Calu3 (cell line): ENCODE measurements around the gene UMPS. TPM values are rescaled to one million over a fixed set of nuclear protein-coding genes. Genes with fewer than 3 reads are reported as not detected.
"Not testable (repeated sequence)": the region's sequence is repeated elsewhere in the genome, so short reads cannot be mapped to it uniquely, and the experiment has no call there.

Experiments used
- BruUV-seq: library from RNA; stranded (reverse); fragments of 400-500 nt; replicated peaks from 2 replicates; lab custom pipeline; 2021; lab: Mats Ljungman, UMichigan
- CTCF ChIA-PET: fragments of 300-600 bp; sonication (Branson Sonifier 250); formaldehyde crosslinking; loops from one replicate; lab custom pipeline; 2022; ENCODE audit warnings: antibody characterized with exemption; lab: Charles Lee
- DNase-seq: peaks from one replicate; pipeline ENCODE4 v3.0.0; 2022
- H3K27ac Mint-ChIP-seq: one replicate; pipeline ENCODE4 v1.8.0; 2022; ENCODE audit warnings: mixed read lengths; ENCODE audit not compliant: unreplicated experiment
- H3K27me3 Mint-ChIP-seq: one replicate; pipeline ENCODE4 v1.8.0; 2022; ENCODE audit warnings: mixed read lengths; ENCODE audit not compliant: unreplicated experiment
- H3K36me3 Mint-ChIP-seq: one replicate; pipeline ENCODE4 v1.8.0; 2022; ENCODE audit warnings: mild to moderate bottlenecking, moderate library complexity, mixed read lengths; ENCODE audit not compliant: insufficient read depth, unreplicated experiment
- H3K4me1 Mint-ChIP-seq: one replicate; pipeline ENCODE4 v1.8.0; 2022; ENCODE audit warnings: mild to moderate bottlenecking, low read depth, mixed read lengths; ENCODE audit not compliant: unreplicated experiment
- H3K4me3 Mint-ChIP-seq: one replicate; pipeline ENCODE4 v1.8.0; 2022; ENCODE audit warnings: mild to moderate bottlenecking, low read depth, moderate library complexity, mixed read lengths; ENCODE audit not compliant: unreplicated experiment
- H3K9me3 Mint-ChIP-seq: one replicate; pipeline ENCODE4 v1.8.0; 2022; ENCODE audit warnings: low read depth, mixed read lengths; ENCODE audit not compliant: unreplicated experiment
- intact Hi-C: fragments of 100-400 bp; cut with micrococcal nuclease; formaldehyde crosslinking; loops from one replicate; pipeline ENCODE4 v1.10.0; 2022; ENCODE audit not compliant: unreplicated experiment
- total RNA-seq: library from RNA; stranded (reverse); gene quantifications from 2 replicates; pipeline ENCODE4 v1.2.3, GENCODE V29; 2022
- TF ChIP-seq, protein P1 (sequence below): fragments of 200-600 bp; IDR thresholded peaks from one replicate; pipeline ENCODE4 v1.8.0; 2022; ENCODE audit warnings: antibody characterized with exemption; ENCODE audit not compliant: unreplicated experiment

UMPS gene
- total RNA-seq, 1 experiment from 2014 or later = 73.0 TPM

- intact Hi-C loops = loop anchor here (2.0 kb wide), 1 partner anchor 47 kb away; no protein-coding TSS in a partner anchor
- H3K27ac Mint-ChIP-seq = no peak overlapping the region
- H3K4me1 Mint-ChIP-seq = peaks cover 15% of the 10 kb centered on the region
- TF ChIP-seq, protein P1, sequence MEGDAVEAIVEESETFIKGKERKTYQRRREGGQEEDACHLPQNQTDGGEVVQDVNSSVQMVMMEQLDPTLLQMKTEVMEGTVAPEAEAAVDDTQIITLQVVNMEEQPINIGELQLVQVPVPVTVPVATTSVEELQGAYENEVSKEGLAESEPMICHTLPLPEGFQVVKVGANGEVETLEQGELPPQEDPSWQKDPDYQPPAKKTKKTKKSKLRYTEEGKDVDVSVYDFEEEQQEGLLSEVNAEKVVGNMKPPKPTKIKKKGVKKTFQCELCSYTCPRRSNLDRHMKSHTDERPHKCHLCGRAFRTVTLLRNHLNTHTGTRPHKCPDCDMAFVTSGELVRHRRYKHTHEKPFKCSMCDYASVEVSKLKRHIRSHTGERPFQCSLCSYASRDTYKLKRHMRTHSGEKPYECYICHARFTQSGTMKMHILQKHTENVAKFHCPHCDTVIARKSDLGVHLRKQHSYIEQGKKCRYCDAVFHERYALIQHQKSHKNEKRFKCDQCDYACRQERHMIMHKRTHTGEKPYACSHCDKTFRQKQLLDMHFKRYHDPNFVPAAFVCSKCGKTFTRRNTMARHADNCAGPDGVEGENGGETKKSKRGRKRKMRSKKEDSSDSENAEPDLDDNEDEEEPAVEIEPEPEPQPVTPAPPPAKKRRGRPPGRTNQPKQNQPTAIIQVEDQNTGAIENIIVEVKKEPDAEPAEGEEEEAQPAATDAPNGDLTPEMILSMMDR = no peak
- no peaks in the 10 kb centered on the region for H3K9me3 Mint-ChIP-seq
- no peak overlapping the region for H3K4me3 Mint-ChIP-seq
- CTCF ChIA-PET = interaction anchor here (0.9 to 3.3 kb wide), 5 partner anchors 36 to 123 kb away, joined by 3 to 69 read pairs (median 8); no protein-coding TSS in a partner anchor
- H3K27me3 Mint-ChIP-seq = no peaks in the 10 kb centered on the region
- BruUV-seq = no TSS peak
- no peak for DNase-seq
- H3K36me3 Mint-ChIP-seq = peaks cover 16% of the 10 kb centered on the region
Measured at GRCh38 chr3:124788254-124788745, 58.0 kb downstream of the UMPS start.

DNA sequence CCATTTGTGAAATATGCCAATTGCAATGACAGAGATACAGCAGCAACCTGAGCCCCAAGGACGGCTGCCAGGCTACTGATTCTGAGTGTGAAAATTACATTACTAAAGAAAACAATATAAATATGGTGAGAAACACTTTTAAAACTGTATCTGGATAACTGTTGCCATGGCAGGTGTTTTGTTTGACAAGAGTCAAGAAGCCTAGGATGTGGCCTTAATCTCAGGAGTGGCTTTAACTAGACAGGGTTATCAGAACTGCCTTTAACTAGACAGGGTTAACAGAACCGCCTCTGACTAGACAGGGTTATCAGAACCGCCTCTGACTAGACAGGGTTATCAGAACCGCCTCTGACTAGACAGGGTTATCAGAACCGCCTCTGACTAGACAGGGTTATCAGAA is 58.9 kb downstream of the UMPS start:
- CTCF ChIA-PET, H3K27me3 Mint-ChIP-seq, DNase-seq, BruUV-seq, H3K27ac Mint-ChIP-seq, H3K9me3 Mint-ChIP-seq, H3K4me3 Mint-ChIP-seq: not testable (repeated sequence)
- Mint-ChIP-seq H3K36me3 (peaks cover 23% of the 10 kb centered on the region), H3K4me1 (peaks cover 23% of the 10 kb centered on the region)
- intact Hi-C loops = loop anchor here (2.0 kb wide), 1 partner anchor 46 kb away; no protein-coding TSS in a partner anchor

- H3K4me1 Mint-ChIP-seq = peaks cover 32% of the 10 kb centered on the region
Measured at GRCh38 chr3:124791142-124791541, 60.9 kb downstream of the UMPS start.

GRCh38 chr3:124791639-124792151 is 61.4 kb downstream of the UMPS start:
- CTCF ChIA-PET = no interaction called here
- H3K4me1 Mint-ChIP-seq = peaks cover 27% of the 10 kb centered on the region
- no peak for DNase-seq
- H3K36me3 Mint-ChIP-seq = peaks cover 24% of the 10 kb centered on the region
- BruUV-seq = no TSS peak
- TF ChIP-seq, protein P1 = no peak
- no peaks in the 10 kb centered on the region for H3K27me3 Mint-ChIP-seq
- no peak overlapping the region for H3K27ac Mint-ChIP-seq
- H3K4me3 Mint-ChIP-seq = no peak overlapping the region
- intact Hi-C loops = no loop called here
- H3K9me3 Mint-ChIP-seq = no peaks in the 10 kb centered on the region

More at GRCh38 chr3:124791142-124791541, 60.9 kb downstream of the UMPS start:
- CTCF ChIA-PET = no interaction called here
- Mint-ChIP-seq H3K9me3 (no peaks in the 10 kb centered on the region), H3K36me3 (peaks cover 20% of the 10 kb centered on the region), H3K4me3 (no peak overlapping the region), H3K27me3 (no peaks in the 10 kb centered on the region), H3K27ac (no peak overlapping the region)
- no peak for DNase-seq
- intact Hi-C loops = no loop called here
- no TSS peak for BruUV-seq
- TF ChIP-seq, protein P1 = no peak
